Loucy (cell line): Measurements from ENCODE around the gene UCP3.

Source experiments
- CTCF ChIP-seq: fragments of 200-600 bp; sonication (generic); conservative IDR thresholded peaks from 2 replicates; pipeline ENCODE4 v1.5.1; 2014; ENCODE audit warnings: mild to moderate bottlenecking, antibody characterized with exemption, low read length
- EZH2phosphoT487 ChIP-seq: fragments of 200-600 bp; IDR thresholded peaks from 2 replicates; pipeline ENCODE4 v1.6.1; 2018; ENCODE audit warnings: antibody characterized with exemption, mild to moderate bottlenecking, moderate library complexity, borderline replicate concordance

GRCh38 chr11:73962101-73962705 is 46.7 kb downstream of the UCP3 start:
- TF ChIP-seq CTCF: no peak
- no peak for TF ChIP-seq EZH2phosphoT487
